Vagina (tissue), 2 donors: ENCODE results near the gene CD9.

Source experiments
- CTCF ChIP-seq, 3 experiments: fragments of 450-650 bp in 2 of 3; fragments of 200-600 bp in 1 of 3; sonication (generic) in 1 of 3; IDR thresholded peaks; one replicate each; pipeline ENCODE4 v1.5.1; 2017 to 2019; ENCODE audit warnings: antibody characterized with exemption in 3 of 3, mild to moderate bottlenecking in 2 of 3, moderate library complexity in 2 of 3
- POLR2A ChIP-seq, 2 donors: fragments of 450-650 bp; IDR thresholded peaks; one replicate each; pipeline ENCODE4 v1.6.1; 2017; ENCODE audit warnings: antibody characterized with exemption in 2 of 2, mild to moderate bottlenecking in 2 of 2, moderate library complexity in 2 of 2
- POLR2AphosphoS5 ChIP-seq, 2 donors: sonication (generic); formaldehyde crosslinking; IDR thresholded peaks; one replicate each; pipeline ENCODE4 v1.9.0; 2017; ENCODE audit warnings: antibody characterized with exemption in 2 of 2, mild to moderate bottlenecking in 2 of 2, low read depth in 1 of 2; ENCODE audit not compliant: insufficient read depth in 1 of 2

GRCh38 chr12:6205761-6206160, 5.6 kb downstream of the CD9 start:
- TF ChIP-seq POLR2A (IDR thresholded peaks at IDR 0.05) (no peak), CTCF (IDR thresholded peaks at IDR 0.05) (no peak), POLR2AphosphoS5 (IDR thresholded peaks at IDR 0.05; ENCODE audit: insufficient read depth in 1 of 2, low read depth in 1 of 2) (no peak)
